HG03045 (cell line): ENCODE results near the gene CLCN7.
"Not testable (repeated sequence)": the region's sequence is repeated elsewhere in the genome, so short reads cannot be mapped to it uniquely, and the experiment has no call there.

ENCODE experiments used
- ATAC-seq: cut with Tn5 transposase; IDR thresholded peaks from one replicate; pipeline ENCODE4 v1.9.1; 2021; ENCODE audit warnings: mild to moderate bottlenecking, moderate library complexity; ENCODE audit not compliant: unreplicated experiment

CLCN7 gene

GRCh38 chr16:1487395-1488053, 12.7 kb upstream of the CLCN7 start:
- no peak for ATAC-seq

- no peak for ATAC-seq
Measured at GRCh38 chr16:1486551-1487390, 11.9 kb upstream of the CLCN7 start.

GRCh38 chr16:1485847-1486496, 11.1 kb upstream of the CLCN7 start:
- ATAC-seq, result no peak

- no peak for ATAC-seq
Measured at GRCh38 chr16:1481906-1482835, 7.3 kb upstream of the CLCN7 start.

GRCh38 chr16:1478937-1479336, 4.1 kb upstream of the CLCN7 start:
- ATAC-seq, result not testable (repeated sequence)

GRCh38 chr16:1477033-1477432, 2.2 kb upstream of the CLCN7 start:
- ATAC-seq, result no peak

GRCh38 chr16:1475552-1476114, 805 bp upstream of the CLCN7 start:
- ATAC-seq, result no peak

GRCh38 chr16:1474082-1474795, 589 bp downstream of the CLCN7 start:
- ATAC-seq, result no peak

GRCh38 chr16:1472974-1473373, 1.9 kb downstream of the CLCN7 start:
- ATAC-seq, result no peak

- no peak for ATAC-seq
Measured at GRCh38 chr16:1471569-1472194, 3.1 kb downstream of the CLCN7 start.

GRCh38 chr16:1470481-1471251, 4.2 kb downstream of the CLCN7 start:
- ATAC-seq, result no peak

- no peak for ATAC-seq
Measured at GRCh38 chr16:1469693-1470201, 5.1 kb downstream of the CLCN7 start.

- ATAC-seq, result not testable (repeated sequence)
Measured at GRCh38 chr16:1469141-1469540, 5.7 kb downstream of the CLCN7 start.

GRCh38 chr16:1468426-1468810, 6.4 kb downstream of the CLCN7 start:
- ATAC-seq, result no peak

GRCh38 chr16:1466968-1467521, 7.8 kb downstream of the CLCN7 start:
- ATAC-seq, result no peak

GRCh38 chr16:1466054-1466453, 8.8 kb downstream of the CLCN7 start:
- ATAC-seq, result no peak

GRCh38 chr16:1465567-1465915, 9.3 kb downstream of the CLCN7 start:
- no peak for ATAC-seq

- ATAC-seq, result no peak
Measured at GRCh38 chr16:1464894-1465566, 9.8 kb downstream of the CLCN7 start.
